Measurements from ENCODE around the gene BRINP1.
"Not testable (repeated sequence)": the region's sequence is repeated elsewhere in the genome, so short reads cannot be mapped to it uniquely, and the experiment has no call there.

Gene BRINP1

DNA sequence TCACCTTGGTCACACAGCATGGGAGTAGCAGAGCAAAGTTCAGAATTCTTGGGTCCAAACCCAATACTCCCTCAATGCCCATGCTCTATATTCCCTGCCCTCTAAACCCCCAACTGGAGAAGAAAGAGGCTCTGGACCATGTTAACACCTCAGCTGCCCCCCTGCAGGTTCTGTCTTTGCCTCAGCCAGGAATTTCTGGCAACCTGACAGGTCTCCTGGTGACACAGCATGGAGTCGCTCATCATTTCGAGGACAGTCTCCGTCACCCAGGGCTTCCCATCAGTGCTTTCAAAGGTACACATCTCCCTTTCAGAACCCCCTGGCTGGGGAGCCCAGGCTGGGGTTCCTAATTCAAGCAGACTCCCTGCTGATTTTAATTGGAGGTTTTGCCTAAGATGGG, 189.5 kb downstream of the BRINP1 start:
- TF ChIP-seq, protein P1, sequence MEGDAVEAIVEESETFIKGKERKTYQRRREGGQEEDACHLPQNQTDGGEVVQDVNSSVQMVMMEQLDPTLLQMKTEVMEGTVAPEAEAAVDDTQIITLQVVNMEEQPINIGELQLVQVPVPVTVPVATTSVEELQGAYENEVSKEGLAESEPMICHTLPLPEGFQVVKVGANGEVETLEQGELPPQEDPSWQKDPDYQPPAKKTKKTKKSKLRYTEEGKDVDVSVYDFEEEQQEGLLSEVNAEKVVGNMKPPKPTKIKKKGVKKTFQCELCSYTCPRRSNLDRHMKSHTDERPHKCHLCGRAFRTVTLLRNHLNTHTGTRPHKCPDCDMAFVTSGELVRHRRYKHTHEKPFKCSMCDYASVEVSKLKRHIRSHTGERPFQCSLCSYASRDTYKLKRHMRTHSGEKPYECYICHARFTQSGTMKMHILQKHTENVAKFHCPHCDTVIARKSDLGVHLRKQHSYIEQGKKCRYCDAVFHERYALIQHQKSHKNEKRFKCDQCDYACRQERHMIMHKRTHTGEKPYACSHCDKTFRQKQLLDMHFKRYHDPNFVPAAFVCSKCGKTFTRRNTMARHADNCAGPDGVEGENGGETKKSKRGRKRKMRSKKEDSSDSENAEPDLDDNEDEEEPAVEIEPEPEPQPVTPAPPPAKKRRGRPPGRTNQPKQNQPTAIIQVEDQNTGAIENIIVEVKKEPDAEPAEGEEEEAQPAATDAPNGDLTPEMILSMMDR (IDR thresholded peaks at IDR 0.05; ENCODE audit: extremely low read depth, missing control alignments): no peak
- DNase-seq (ENCODE audit: low spot score): no peak

DNA sequence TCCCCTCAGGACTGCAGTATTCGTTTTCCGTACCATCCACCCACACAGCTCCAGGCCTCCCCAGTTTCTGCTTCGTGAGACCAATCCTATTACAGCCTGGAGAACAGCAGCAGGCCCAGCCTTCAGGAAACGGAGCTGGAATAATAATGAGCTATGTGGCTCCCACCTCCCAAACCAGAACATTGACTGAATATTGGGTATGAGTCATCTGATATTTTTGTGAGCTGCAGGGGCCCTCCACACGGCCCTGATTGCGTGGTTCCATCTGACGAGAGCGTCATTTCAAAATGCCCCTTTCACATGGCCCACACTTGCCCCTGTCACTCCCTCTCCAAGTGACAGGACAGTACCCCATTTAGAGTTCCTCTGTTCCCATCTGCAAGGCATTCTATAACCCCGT, 192.0 kb downstream of the BRINP1 start:
- no peak for DNase-seq (ENCODE audit: low spot score)
- TF ChIP-seq, protein P1 (IDR thresholded peaks at IDR 0.05; ENCODE audit: extremely low read depth, missing control alignments): no peak

DNA sequence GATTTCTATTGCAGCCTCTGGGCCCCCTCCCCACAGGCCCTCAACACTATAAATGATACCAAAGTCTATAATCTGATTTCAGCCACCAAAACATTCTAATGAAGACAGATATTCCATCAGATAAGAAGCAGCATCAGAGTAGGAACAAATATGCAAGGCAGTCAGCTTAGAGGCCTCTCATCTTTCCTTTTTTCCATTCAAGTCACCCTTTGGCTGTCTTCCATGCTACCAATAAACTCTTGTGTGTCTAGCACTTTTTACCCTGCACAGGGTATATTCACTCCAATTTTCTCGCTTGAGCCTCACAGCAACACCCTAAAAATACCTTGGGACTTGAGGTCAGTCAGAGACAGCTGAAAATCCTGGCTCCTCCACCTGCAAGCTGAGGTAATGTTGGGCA, 193.7 kb downstream of the BRINP1 start:
- TF ChIP-seq, protein P1 (IDR thresholded peaks at IDR 0.05; ENCODE audit: extremely low read depth, missing control alignments): no peak

DNA sequence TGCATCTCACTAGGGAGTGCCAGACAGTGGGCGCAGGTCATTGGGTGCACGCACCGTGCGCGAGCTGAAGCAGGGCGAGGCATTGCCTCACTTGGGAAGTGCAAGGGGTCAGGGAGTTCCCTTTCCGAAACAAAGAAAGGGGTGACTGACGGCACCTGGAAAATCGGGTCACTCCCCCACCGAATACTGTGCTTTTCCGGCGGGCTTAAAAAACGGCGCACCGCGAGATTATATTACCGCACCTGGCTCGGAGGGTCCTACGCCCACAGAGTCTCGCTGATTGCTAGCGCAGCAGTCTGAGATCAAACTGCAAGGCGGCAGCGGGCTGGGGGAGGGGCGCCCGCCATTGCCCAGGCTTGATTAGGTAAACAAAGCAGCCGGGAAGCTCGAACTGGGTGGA, 200.0 kb downstream of the BRINP1 start:
- not testable (repeated sequence) for DNase-seq (ENCODE audit: low spot score)

More for the DNA sequence above, 193.7 kb downstream of the BRINP1 start:
- DNase-seq (ENCODE audit: low spot score): no peak

DNA sequence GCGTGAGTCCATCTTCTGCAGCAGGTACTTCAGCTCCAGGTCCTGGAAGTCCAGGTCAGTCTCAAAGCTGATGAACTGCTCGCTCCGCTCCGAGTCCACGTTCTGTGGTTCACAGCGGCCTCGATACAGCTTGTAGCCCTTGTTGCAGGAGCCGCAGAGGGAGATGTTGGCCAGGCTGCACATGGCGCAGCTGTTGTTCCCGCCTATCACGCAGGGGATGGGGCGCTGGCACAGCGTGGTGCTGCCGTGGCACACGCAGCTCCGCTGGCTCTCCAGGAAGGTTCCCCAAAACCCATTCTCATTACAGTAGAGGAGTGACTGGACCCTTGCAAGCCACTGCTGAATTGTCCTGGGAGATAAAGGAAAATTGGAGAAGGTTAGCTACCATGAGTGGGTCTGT, 201.4 kb downstream of the BRINP1 start:
- TF ChIP-seq, protein P1 (IDR thresholded peaks at IDR 0.05; ENCODE audit: extremely low read depth, missing control alignments): no peak
- DNase-seq (ENCODE audit: low spot score): no peak

DNA sequence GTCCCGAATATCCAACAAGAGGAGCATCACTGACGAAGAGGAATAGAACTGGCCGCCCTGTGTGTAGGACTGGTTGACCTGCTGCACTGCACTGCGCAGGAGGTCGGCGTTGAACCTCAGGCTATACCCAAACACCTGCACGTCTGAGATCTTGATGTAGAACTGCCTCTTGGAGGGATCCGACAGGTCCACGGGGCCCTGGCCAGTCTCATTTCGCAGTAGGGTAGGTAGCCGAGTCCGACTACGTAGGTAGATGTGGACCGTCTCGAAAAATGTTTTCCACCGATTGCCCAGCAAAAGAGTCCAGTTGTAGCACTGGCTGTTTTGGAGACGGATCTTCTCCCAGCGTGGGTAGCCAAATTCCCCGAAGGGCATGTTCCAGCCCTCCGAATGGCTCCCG, 202.0 kb downstream of the BRINP1 start:
- TF ChIP-seq, protein P1 (IDR thresholded peaks at IDR 0.05; ENCODE audit: extremely low read depth, missing control alignments): no peak
- DNase-seq (ENCODE audit: low spot score): no peak

DNA sequence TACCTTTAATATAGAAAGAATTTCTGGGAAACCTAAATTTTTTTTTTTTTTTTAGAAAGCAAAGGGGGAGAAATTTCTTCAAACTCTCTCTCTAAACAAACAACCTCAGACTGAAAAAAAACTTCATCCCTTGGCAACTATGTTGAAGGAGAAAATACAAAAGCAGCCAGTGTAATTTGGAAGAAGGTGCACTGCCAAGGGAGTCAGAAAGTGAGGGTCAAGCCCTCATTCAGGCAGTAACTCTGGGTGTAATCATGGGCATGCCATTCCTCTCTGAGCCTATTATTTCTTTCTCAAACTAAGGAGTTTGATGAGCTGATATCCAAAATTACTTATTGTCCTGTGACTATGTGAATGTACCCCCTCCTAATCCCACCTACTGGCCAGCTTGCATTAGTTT, 203.1 kb downstream of the BRINP1 start:
- DNase-seq (ENCODE audit: low spot score): no peak
- TF ChIP-seq, protein P1 (IDR thresholded peaks at IDR 0.05; ENCODE audit: extremely low read depth, missing control alignments): no peak

DNA sequence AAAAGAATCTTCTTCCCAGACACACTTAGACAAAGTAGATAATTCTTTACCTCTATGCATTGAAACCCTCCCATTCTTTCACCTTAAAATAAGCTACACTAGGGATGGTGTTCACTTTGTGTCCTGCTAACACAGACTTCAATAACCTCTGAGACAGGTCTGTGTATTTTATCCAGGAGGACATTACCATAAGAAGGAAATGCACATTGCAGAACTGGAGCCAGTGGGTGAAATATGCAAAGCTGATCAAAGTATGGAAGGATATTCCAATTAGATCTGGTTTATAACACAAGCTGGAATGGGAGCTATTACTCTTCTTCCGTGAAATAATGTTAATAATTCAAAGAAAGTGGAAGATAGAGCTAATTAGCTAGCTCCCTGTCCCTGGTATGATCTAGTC, 204.1 kb downstream of the BRINP1 start:
- DNase-seq (ENCODE audit: low spot score): no peak
- TF ChIP-seq, protein P1 (IDR thresholded peaks at IDR 0.05; ENCODE audit: extremely low read depth, missing control alignments): no peak
